H9 (cell line): ENCODE measurements around the gene SHC1. TPM values are rescaled to one million over a fixed set of nuclear protein-coding genes. Genes with fewer than 3 reads are reported as not detected.

Experiments used
- DNase-seq: peaks from one replicate; pipeline ENCODE4 v3.0.0-alpha.2; 2017
- H2AFZ ChIP-seq: one replicate; pipeline ENCODE4 v1.6.1; 2013; ENCODE audit warnings: mild to moderate bottlenecking, low read length, control low read depth, moderate library complexity
- H2AK5ac ChIP-seq: 2 replicates; pipeline ENCODE4 v1.6.1; 2013; ENCODE audit warnings: low read length, control low read depth, mixed read lengths; ENCODE audit not compliant: insufficient read length
- H2BK120ac ChIP-seq: one replicate; pipeline ENCODE4 v1.6.1; 2013; ENCODE audit warnings: low read depth, mild to moderate bottlenecking, low read length, control low read depth, inconsistent platforms; ENCODE audit not compliant: poor library complexity, severe bottlenecking
- H2BK12ac ChIP-seq: 2 replicates; pipeline ENCODE4 v1.6.1; 2013; ENCODE audit warnings: low read length, control low read depth, mixed read lengths, low read depth; ENCODE audit not compliant: insufficient read length
- H2BK15ac ChIP-seq: 2 replicates; pipeline ENCODE4 v1.6.1; 2013; ENCODE audit warnings: low read depth, low read length, control low read depth
- H2BK20ac ChIP-seq: one replicate; pipeline ENCODE4 v1.6.1; 2013; ENCODE audit warnings: low read depth, mild to moderate bottlenecking, low read length, control low read depth, inconsistent platforms; ENCODE audit not compliant: poor library complexity, severe bottlenecking
- H2BK5ac ChIP-seq: 2 replicates; pipeline ENCODE4 v1.6.1; 2013; ENCODE audit warnings: low read length, control low read depth, mixed read lengths; ENCODE audit not compliant: insufficient read length
- H3K14ac ChIP-seq: 2 replicates; pipeline ENCODE4 v1.6.1; 2013; ENCODE audit warnings: low read length, control low read depth; ENCODE audit not compliant: insufficient read depth
- H3K18ac ChIP-seq: 2 replicates; pipeline ENCODE4 v1.6.1; 2013; ENCODE audit warnings: low read depth, mild to moderate bottlenecking, mixed read lengths, low read length, control low read depth; ENCODE audit not compliant: insufficient read length
- H3K23ac ChIP-seq: 2 replicates; pipeline ENCODE4 v1.6.1; 2013; ENCODE audit warnings: low read length, control low read depth, mixed read lengths, low read depth; ENCODE audit not compliant: insufficient read length
- H3K23me2 ChIP-seq: 2 replicates; pipeline ENCODE4 v1.6.1; 2013; ENCODE audit warnings: low read depth, mild to moderate bottlenecking, mixed read lengths, low read length, control low read depth; ENCODE audit not compliant: insufficient read length, poor library complexity, severe bottlenecking
- H3K27ac ChIP-seq: 2 replicates; pipeline ENCODE4 v1.5.1; 2013; ENCODE audit warnings: low read length, control low read depth, mixed read lengths, low read depth; ENCODE audit not compliant: insufficient read length
- H3K27me3 ChIP-seq: 2 replicates; pipeline ENCODE4 v1.6.1; 2013; ENCODE audit warnings: low read length, control low read depth, inconsistent platforms; ENCODE audit not compliant: insufficient read depth
- H3K4ac ChIP-seq: 2 replicates; pipeline ENCODE4 v1.6.1; 2013; ENCODE audit warnings: low read depth, mild to moderate bottlenecking, control low read depth, inconsistent platforms, low read length, moderate library complexity
- H3K4me1 ChIP-seq: 2 replicates; pipeline ENCODE4 v1.6.1; 2013; ENCODE audit warnings: low read length, control low read depth, inconsistent platforms; ENCODE audit not compliant: insufficient read depth
- H3K4me2 ChIP-seq: 2 replicates; pipeline ENCODE4 v1.6.1; 2013; ENCODE audit warnings: low read length, control low read depth, mixed read lengths; ENCODE audit not compliant: insufficient read length, insufficient read depth
- H3K56ac ChIP-seq: 2 replicates; pipeline ENCODE4 v1.6.1; 2013; ENCODE audit warnings: low read depth, mild to moderate bottlenecking, mixed read lengths, low read length, control low read depth; ENCODE audit not compliant: insufficient read length
- H3K79me1 ChIP-seq: 2 replicates; pipeline ENCODE4 v1.6.1; 2013; ENCODE audit warnings: low read depth, mild to moderate bottlenecking, moderate library complexity, low read length, control low read depth, inconsistent platforms; ENCODE audit not compliant: insufficient read depth, poor library complexity, severe bottlenecking
- H3K79me2 ChIP-seq: 2 replicates; pipeline ENCODE4 v1.6.1; 2013; ENCODE audit warnings: low read length, control low read depth, inconsistent platforms; ENCODE audit not compliant: insufficient read depth
- H3K9ac ChIP-seq: 2 replicates; pipeline ENCODE4 v1.6.1; 2013; ENCODE audit warnings: low read length, control low read depth, mixed read lengths; ENCODE audit not compliant: insufficient read length; ENCODE audit errors: extremely low read depth
- H3K9me3 ChIP-seq: one replicate; pipeline ENCODE4 v1.6.1; 2013; ENCODE audit warnings: low read depth, low read length, inconsistent platforms; ENCODE audit not compliant: control insufficient read depth
- H3T11ph ChIP-seq: one replicate; pipeline ENCODE4 v1.6.1; 2013; ENCODE audit warnings: mild to moderate bottlenecking, low read length, control low read depth, inconsistent platforms
- H4K20me1 ChIP-seq: one replicate; pipeline ENCODE4 v1.6.1; 2013; ENCODE audit not compliant: control insufficient read depth, insufficient read length, insufficient read depth
- H4K5ac ChIP-seq: 2 replicates; pipeline ENCODE4 v1.6.1; 2013; ENCODE audit warnings: low read depth, mild to moderate bottlenecking, mixed read lengths, low read length, control low read depth; ENCODE audit not compliant: insufficient read length
- H4K8ac ChIP-seq: replicated peaks from 2 replicates; pipeline ENCODE4 v1.6.1; 2013; ENCODE audit warnings: low read length, control low read depth, mixed read lengths, low read depth; ENCODE audit not compliant: insufficient read length
- H4K91ac ChIP-seq: 2 replicates; pipeline ENCODE4 v1.6.1; 2013; ENCODE audit warnings: low read depth, mild to moderate bottlenecking, moderate library complexity, mixed read lengths, low read length, control low read depth; ENCODE audit not compliant: insufficient read length
- H3K27ac Mint-ChIP-seq, 3 experiments: 2 replicates in 2 of 3; 3 replicates in 1 of 3; pipeline ENCODE4 v1.8.0; 2020 to 2021; ENCODE audit warnings: mixed read lengths in 3 of 3, mild to moderate bottlenecking in 1 of 3, moderate library complexity in 1 of 3
- H3K27me3 Mint-ChIP-seq: 2 replicates; pipeline ENCODE4 v1.8.0; 2021; ENCODE audit warnings: low read depth, mild to moderate bottlenecking, moderate library complexity, mixed read lengths
- H3K36me3 Mint-ChIP-seq, 3 experiments: 2 replicates in 2 of 3; 3 replicates in 1 of 3; pipeline ENCODE4 v1.8.0; 2020 to 2021; ENCODE audit warnings: low read depth in 3 of 3, mixed read lengths in 3 of 3; ENCODE audit not compliant: insufficient read depth in 1 of 3
- H3K4me1 Mint-ChIP-seq, 2 experiments: 2 replicates each; pipeline ENCODE4 v1.8.0; 2020; ENCODE audit warnings: mixed read lengths in 2 of 2
- H3K4me3 Mint-ChIP-seq, 2 experiments: 2 replicates in 1 of 2; 3 replicates in 1 of 2; pipeline ENCODE4 v1.8.0; 2020 to 2021; ENCODE audit warnings: mild to moderate bottlenecking in 2 of 2, mixed read lengths in 2 of 2, moderate library complexity in 1 of 2
- H3K9me3 Mint-ChIP-seq, 2 experiments: 2 replicates in 1 of 2; 3 replicates in 1 of 2; pipeline ENCODE4 v1.8.0; 2020; ENCODE audit warnings: mild to moderate bottlenecking in 2 of 2, mixed read lengths in 2 of 2, moderate library complexity in 1 of 2
- CTCF ChIP-seq: fragments of 200-600 bp; sonication (generic); conservative IDR thresholded peaks from 3 replicates; pipeline ENCODE4 v1.8.0; 2021; ENCODE audit warnings: antibody characterized with exemption, mild to moderate bottlenecking
- WGBS: extraction: QIAGEN DNeasy Blood & Tissue Kit; methylation state at CpG from one replicate; pipeline ENCODE4 v1.1.7; 2013; ENCODE audit warnings: missing lambda C conversion rate, low lambda C conversion rate, mixed read lengths; ENCODE audit not compliant: insufficient read length; ENCODE audit errors: extremely low coverage; 5-methylcytosine and 5-hydroxymethylcytosine counted together
- total RNA-seq: library from RNA; stranded (reverse); gene quantifications from 2 replicates; pipeline ENCODE4 v1.2.1, GENCODE V29; 2021

SHC1 gene
- total RNA-seq, 1 experiment from 2014 or later = 168 TPM

GRCh38 chr1:155018617-155019348 lies 48.2 kb upstream of the SHC1 start:
- Mint-ChIP-seq H3K4me1 (peaks cover 28 to 49% of the 10 kb centered on the region in 2 experiments), H3K9me3 (no peaks in the 10 kb centered on the region), H3K27me3 (peaks cover 9% of the 10 kb centered on the region), H3K36me3 (peaks cover 5 to 30% (median 18%) of the 10 kb centered on the region in 3 experiments; a peak in 6 of 7 replicates), H3K4me3 (no peak overlapping the region; a peak in 1 of 5 replicates), H3K27ac (no peak overlapping the region)
- H2BK120ac ChIP-seq = no peak overlapping the region
- no peak overlapping the region for H2BK15ac ChIP-seq
- no peak overlapping the region for H2BK12ac ChIP-seq
- no peaks in the 10 kb centered on the region; the same call in 1 of the 2 replicates for H3K4me1 ChIP-seq
- WGBS = no CpG with 5 or more reads among the region's 8 CpGs
- TF ChIP-seq CTCF = no peak
- no peak overlapping the region for H3K14ac ChIP-seq
- H3K56ac ChIP-seq = no peak overlapping the region
- H3K9ac ChIP-seq = no peak overlapping the region
- no peaks in the 10 kb centered on the region for H3K9me3 ChIP-seq
- no peak overlapping the region for H2BK20ac ChIP-seq
- no peak overlapping the region for H3K18ac ChIP-seq
- H3K4ac ChIP-seq = no peak overlapping the region
- H3K79me1 ChIP-seq = no peaks in the 10 kb centered on the region
- H4K5ac ChIP-seq = no peak overlapping the region
- H2AFZ ChIP-seq = no peak overlapping the region
- no peaks in the 10 kb centered on the region for H4K20me1 ChIP-seq
- no peak overlapping the region for H3K27ac ChIP-seq
- H4K91ac ChIP-seq = no peak overlapping the region
- H3K4me2 ChIP-seq = no peak overlapping the region
- DNase-seq = no peak
- H3K23ac ChIP-seq = no peak overlapping the region
- no peaks in the 10 kb centered on the region for H3K79me2 ChIP-seq
- no peak overlapping the region for H4K8ac ChIP-seq
- H3K27me3 ChIP-seq = no peaks in the 10 kb centered on the region
- H3K23me2 ChIP-seq = no peaks in the 10 kb centered on the region
- no peak overlapping the region for H2AK5ac ChIP-seq
- no peak overlapping the region for H2BK5ac ChIP-seq
- H3T11ph ChIP-seq = no peak overlapping the region
